Activated CD8-positive, alpha-beta T cell treated with anti-CD3 and anti-CD28 coated beads for 36 hours (primary cell): ENCODE measurements around the gene NAT9. TPM values are rescaled to one million over a fixed set of nuclear protein-coding genes. Genes with fewer than 3 reads are reported as not detected.

ENCODE experiments used
- ATAC-seq: fragments of 200-7000 bp; cut with Tn5 transposase; one replicate; pipeline ENCODE4 v1.10.0; 2021; ENCODE audit warnings: mild to moderate bottlenecking, moderate library complexity
- CTCF ChIA-PET: fragments of 350-600 bp; sonication (Branson Sonifier 250); formaldehyde crosslinking; loops from one replicate; lab custom pipeline; 2021; ENCODE audit warnings: antibody characterized with exemption; lab: Charles Lee
- POLR2A ChIA-PET: fragments of 350-600 bp; sonication (Branson Sonifier 250); formaldehyde crosslinking; loops from one replicate; lab custom pipeline; 2021; ENCODE audit warnings: antibody characterized with exemption; lab: Charles Lee
- DNase-seq: peaks from one replicate; pipeline ENCODE4 v3.0.0-alpha.2; 2020
- H3K27ac Mint-ChIP-seq: one replicate; pipeline ENCODE4 v1.8.0; 2021; ENCODE audit warnings: mild to moderate bottlenecking, mixed read lengths
- H3K27me3 Mint-ChIP-seq: one replicate; pipeline ENCODE4 v1.8.0; 2021; ENCODE audit warnings: mixed read lengths
- H3K36me3 Mint-ChIP-seq: one replicate; pipeline ENCODE4 v1.8.0; 2021; ENCODE audit warnings: low read depth, mixed read lengths
- H3K4me1 Mint-ChIP-seq: one replicate; pipeline ENCODE4 v1.8.0; 2021; ENCODE audit warnings: low read depth, mixed read lengths
- H3K4me3 Mint-ChIP-seq: one replicate; pipeline ENCODE4 v1.8.0; 2021; ENCODE audit warnings: mild to moderate bottlenecking, moderate library complexity, mixed read lengths
- H3K9me3 Mint-ChIP-seq: one replicate; pipeline ENCODE4 v1.8.0; 2021; ENCODE audit warnings: mixed read lengths
- intact Hi-C: fragments of 100-400 bp; cut with micrococcal nuclease; formaldehyde crosslinking; loops from one replicate; pipeline ENCODE4 v1.10.0; 2022
- total RNA-seq, 2 experiments: library from RNA; stranded (reverse); gene quantifications; one replicate each; pipeline ENCODE4 v1.2.3, GENCODE V29; 2021
- TF ChIP-seq, protein P1 (sequence below): fragments of 200-600 bp; IDR thresholded peaks from one replicate; pipeline ENCODE4 v1.8.0; 2022; ENCODE audit warnings: antibody characterized with exemption, mild to moderate bottlenecking

The NAT9 gene
- total RNA-seq, 2 experiments from 2014 or later: 35.5 to 42.4 TPM

DNA sequence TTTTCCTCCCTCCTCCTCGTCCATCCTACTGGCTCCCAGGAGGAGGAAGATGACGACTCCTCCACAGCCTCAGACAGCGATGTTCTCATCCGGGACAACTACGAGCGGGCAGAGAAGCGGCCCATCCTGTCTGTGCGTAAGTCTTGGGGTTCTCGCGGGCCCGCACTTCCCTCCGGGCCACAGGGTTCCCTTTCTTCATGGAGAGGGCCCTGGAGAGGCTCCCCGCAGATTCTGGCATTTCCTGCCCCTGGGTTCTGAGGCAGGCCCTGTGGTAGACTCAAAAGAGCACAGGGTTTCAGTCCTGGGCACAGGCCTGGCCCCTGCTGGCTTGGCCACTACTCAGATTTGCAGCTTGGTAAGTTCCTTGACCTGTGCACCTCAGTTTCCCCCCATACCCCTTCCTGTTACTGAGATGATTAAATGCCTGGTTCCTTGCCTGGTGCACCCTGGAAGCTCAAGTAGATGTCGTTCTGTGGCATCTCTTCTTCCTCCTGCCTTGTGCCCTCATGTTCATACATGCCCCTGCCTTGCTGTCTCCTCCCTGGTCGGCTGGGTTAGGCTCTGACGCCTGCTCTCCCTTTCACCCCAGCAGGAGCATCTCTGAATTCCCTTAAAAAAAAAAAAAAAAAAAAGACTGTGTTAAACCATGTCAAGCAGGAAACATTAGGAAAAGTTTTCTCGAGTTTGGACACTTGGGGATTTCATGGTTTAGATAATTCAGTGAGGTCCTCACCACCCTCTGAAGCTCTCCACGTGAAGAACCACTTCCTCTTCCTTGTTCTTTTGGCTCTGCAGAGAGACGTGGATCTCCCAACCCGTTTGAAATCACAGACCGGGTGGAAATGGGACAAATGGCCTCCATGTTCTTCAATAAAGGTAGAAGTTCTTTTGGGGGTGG is 14.3 kb upstream of the NAT9 start:
- Mint-ChIP-seq H3K27me3 (no peaks in the 10 kb centered on the region), H3K9me3 (no peaks in the 10 kb centered on the region), H3K27ac (peak overlapping the region; percentile 27), H3K4me1 (peaks cover 37% of the 10 kb centered on the region), H3K36me3 (peaks cover 32% of the 10 kb centered on the region), H3K4me3 (no peak overlapping the region)
- intact Hi-C loops: loop anchor here (1.0 kb wide), 1 partner anchor 72 kb away; no protein-coding TSS in a partner anchor
- DNase-seq (no peak), ATAC-seq (no peak)
- ChIA-PET CTCF (interaction anchor here (0.6 to 7.9 kb wide), 44 partner anchors 11 to 411 kb away, joined by 3 to 247 read pairs (median 7); partner anchors contain the start of genes FDXR, GRIN2C and RAB37), POLR2A (interaction anchor here (0.6 to 1.7 kb wide), 6 partner anchors 17 to 172 kb away, joined by 3 to 6 read pairs (median 4); partner anchors contain the start of genes FDXR and RAB37)
- TF ChIP-seq, protein P1, sequence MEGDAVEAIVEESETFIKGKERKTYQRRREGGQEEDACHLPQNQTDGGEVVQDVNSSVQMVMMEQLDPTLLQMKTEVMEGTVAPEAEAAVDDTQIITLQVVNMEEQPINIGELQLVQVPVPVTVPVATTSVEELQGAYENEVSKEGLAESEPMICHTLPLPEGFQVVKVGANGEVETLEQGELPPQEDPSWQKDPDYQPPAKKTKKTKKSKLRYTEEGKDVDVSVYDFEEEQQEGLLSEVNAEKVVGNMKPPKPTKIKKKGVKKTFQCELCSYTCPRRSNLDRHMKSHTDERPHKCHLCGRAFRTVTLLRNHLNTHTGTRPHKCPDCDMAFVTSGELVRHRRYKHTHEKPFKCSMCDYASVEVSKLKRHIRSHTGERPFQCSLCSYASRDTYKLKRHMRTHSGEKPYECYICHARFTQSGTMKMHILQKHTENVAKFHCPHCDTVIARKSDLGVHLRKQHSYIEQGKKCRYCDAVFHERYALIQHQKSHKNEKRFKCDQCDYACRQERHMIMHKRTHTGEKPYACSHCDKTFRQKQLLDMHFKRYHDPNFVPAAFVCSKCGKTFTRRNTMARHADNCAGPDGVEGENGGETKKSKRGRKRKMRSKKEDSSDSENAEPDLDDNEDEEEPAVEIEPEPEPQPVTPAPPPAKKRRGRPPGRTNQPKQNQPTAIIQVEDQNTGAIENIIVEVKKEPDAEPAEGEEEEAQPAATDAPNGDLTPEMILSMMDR: no peak

DNA sequence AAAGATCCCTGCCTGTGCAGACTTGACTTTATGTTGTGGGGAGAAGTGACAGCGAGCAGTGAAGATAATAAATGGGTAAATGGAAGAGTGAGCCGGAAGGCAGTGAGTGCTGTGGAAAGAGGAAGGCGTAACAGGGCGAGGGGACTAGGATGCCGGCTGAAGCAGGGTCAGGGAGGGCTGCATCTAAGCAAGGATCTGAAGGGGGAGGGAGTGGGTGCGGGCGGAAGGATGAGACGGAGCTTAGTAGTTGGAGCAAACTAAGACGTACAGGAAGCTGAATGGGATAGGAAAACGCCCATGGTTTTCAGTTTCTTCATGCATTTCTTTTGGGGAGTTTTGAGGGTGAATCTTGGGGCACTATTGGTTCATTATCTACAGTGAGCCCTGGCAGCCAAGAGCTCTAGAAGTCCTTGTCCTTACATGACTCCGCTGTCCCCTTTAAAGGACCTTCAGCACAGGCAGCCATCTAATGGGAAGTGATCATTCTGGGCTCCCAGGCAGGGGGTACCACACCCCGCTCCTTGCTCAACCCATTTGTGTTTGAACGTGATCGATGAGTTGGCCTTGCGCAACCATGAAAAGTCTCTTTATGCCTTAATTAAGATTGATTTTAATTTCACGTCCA is 10.4 kb upstream of the NAT9 start:
- TF ChIP-seq, protein P1: no peak
- Mint-ChIP-seq H3K4me3 (no peak overlapping the region), H3K27ac (peak overlapping the region; percentile 33), H3K36me3 (peaks cover 24% of the 10 kb centered on the region), H3K27me3 (no peaks in the 10 kb centered on the region), H3K9me3 (no peaks in the 10 kb centered on the region), H3K4me1 (peaks cover 54% of the 10 kb centered on the region)
- intact Hi-C loops: no loop called here
- CTCF ChIA-PET: interaction anchor here (0.8 to 6.2 kb wide), 7 partner anchors 10 to 129 kb away, joined by 3 to 51 read pairs (median 4); partner anchors contain the start of gene FDXR
- ATAC-seq (no peak), DNase-seq (no peak)
- POLR2A ChIA-PET: no interaction called here

DNA sequence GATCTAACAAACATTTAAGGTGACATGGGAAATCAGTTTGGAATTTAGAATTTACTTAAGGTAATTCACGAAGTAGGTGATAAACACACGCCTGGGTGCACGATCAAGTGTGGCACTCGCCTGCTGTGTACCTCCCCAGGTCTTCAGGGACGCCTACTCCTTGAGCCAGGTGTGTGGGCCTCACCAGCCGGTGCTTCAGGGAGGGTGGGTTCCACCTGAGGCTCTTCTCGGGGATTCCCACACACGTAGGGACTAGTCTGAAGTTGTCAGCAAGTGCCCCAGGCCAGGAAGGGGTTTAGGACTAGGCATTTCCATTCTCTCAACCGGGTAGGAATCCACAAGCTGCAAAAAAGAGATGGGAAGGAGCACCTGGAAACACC is 9.8 kb upstream of the NAT9 start:
- H3K27me3 Mint-ChIP-seq: no peaks in the 10 kb centered on the region
- peak overlapping the region; percentile 47 for H3K27ac Mint-ChIP-seq
- H3K9me3 Mint-ChIP-seq: no peaks in the 10 kb centered on the region
- ChIA-PET CTCF (interaction anchor here (0.8 to 6.2 kb wide), 8 partner anchors 9 to 128 kb away, joined by 3 to 51 read pairs (median 4); partner anchors contain the start of gene FDXR), POLR2A (no interaction called here)
- ATAC-seq: no peak
- no peak for DNase-seq
- intact Hi-C loops: no loop called here
- H3K4me1 Mint-ChIP-seq: peaks cover 54% of the 10 kb centered on the region
- H3K36me3 Mint-ChIP-seq: peaks cover 22% of the 10 kb centered on the region
- TF ChIP-seq, protein P1: no peak
- no peak overlapping the region for H3K4me3 Mint-ChIP-seq

DNA sequence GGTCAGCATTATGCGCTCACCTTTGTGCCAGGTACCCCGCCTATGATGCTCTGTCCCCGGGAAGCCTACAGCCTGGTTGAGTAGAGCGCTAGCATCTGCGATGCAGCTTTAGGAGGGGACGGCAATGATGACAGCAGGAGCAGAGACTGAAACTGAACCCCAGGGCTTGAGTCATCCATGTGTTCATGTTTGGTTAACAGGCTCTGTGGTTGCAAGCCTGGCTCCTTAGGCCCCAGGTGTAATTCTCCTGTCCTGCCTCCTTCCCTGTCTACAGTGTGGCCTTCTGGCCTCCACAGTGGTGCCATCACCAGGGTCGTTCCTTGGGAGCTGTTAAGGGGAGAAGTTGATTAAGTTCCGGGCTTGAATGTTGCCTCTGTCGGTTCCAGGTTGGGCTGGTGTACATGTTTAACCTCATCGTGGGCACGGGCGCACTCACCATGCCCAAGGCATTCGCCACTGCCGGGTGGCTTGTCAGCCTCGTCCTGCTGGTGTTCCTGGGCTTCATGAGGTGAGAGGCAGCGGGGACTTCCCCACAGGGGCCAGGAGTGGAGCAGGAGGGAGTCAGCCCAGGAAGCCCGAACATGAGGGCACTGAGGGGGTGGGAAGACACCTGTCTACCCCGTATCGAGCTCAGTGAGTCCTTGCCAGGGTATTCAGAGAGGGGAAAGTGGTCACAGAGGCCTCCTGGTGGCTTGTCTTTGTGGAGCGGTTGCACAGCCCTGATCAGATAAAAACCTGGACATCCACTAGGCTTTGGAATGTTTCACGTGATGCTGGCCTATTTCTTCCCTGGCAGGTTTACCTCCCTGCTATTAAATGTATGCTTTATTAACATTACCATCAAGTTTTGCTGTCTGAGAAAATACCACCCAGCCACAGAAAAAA is 9.2 kb upstream of the NAT9 start:
- Mint-ChIP-seq H3K27me3 (no peaks in the 10 kb centered on the region), H3K4me1 (peaks cover 54% of the 10 kb centered on the region), H3K27ac (peak overlapping the region; percentile 47), H3K36me3 (peaks cover 21% of the 10 kb centered on the region), H3K4me3 (no peak overlapping the region), H3K9me3 (no peaks in the 10 kb centered on the region)
- DNase-seq (peak; percentile 65), ATAC-seq (peak; percentile 68)
- intact Hi-C loops: no loop called here
- CTCF ChIA-PET: interaction anchor here (0.6 to 6.2 kb wide), 6 partner anchors 14 to 128 kb away, joined by 3 to 51 read pairs (median 4); no protein-coding TSS in a partner anchor
- TF ChIP-seq, protein P1: no peak
- POLR2A ChIA-PET: interaction anchor here (1.1 to 2.1 kb wide), 2 partner anchors 36 to 80 kb away, joined by 3 to 8 read pairs; no protein-coding TSS in a partner anchor
